ENCODE measurements around the gene RIMBP3C. TPM values are rescaled to one million over a fixed set of nuclear protein-coding genes. Genes with fewer than 3 reads are reported as not detected.

The RIMBP3C gene
- total and polyA plus RNA-seq, 2 donors from 2014 or later: 0.22 TPM; not detected in 1

DNA sequence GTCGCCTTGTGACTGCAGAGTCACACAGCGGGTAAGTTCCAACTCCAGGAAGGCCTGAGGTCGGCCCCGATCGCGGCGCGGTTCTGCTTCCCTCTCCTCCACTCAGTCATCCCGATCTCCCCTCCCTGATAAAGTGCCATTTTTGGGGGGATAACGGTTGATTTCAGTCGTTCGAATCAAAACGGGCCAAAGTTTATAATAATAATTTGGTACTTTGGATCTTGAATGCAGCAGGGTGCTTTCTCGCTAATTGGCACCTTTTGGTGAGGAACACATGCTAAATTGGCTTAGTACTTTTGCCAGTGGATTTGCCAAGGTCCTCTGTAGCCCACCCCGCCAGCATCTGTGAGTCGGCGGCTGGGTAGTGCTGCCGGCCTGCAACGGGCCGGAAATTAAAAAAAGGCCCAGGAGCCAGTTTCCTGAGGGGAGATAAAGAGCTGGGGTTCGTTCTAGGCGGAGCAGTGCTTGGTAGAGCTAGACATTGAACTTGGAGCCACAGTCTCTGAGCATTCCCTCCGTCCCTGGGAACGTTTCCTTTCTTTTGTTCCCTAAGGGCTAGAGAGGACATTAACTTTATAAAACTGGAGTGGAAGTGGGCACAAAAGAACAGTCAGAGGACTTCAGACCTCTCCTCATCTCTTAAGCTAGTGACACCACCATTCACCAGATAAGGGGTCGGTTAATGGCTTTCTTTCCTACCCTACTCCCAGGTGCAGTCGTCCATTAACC, 17.2 kb upstream of the RIMBP3C start:
- TF ChIP-seq, protein P1, sequence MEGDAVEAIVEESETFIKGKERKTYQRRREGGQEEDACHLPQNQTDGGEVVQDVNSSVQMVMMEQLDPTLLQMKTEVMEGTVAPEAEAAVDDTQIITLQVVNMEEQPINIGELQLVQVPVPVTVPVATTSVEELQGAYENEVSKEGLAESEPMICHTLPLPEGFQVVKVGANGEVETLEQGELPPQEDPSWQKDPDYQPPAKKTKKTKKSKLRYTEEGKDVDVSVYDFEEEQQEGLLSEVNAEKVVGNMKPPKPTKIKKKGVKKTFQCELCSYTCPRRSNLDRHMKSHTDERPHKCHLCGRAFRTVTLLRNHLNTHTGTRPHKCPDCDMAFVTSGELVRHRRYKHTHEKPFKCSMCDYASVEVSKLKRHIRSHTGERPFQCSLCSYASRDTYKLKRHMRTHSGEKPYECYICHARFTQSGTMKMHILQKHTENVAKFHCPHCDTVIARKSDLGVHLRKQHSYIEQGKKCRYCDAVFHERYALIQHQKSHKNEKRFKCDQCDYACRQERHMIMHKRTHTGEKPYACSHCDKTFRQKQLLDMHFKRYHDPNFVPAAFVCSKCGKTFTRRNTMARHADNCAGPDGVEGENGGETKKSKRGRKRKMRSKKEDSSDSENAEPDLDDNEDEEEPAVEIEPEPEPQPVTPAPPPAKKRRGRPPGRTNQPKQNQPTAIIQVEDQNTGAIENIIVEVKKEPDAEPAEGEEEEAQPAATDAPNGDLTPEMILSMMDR (IDR thresholded peaks at IDR 0.05; ENCODE audit: borderline replicate concordance, extremely low read depth, insufficient read depth): no peak
- Histone ChIP-seq H3K9me3 (ENCODE audit: control insufficient read depth in 2 of 3, insufficient read depth in 1 of 3, low read length in 3 of 3) (no peaks in the 10 kb centered on the region), H3K36me3 (ENCODE audit: control insufficient read depth in 2 of 3, insufficient read depth in 3 of 3, low read length in 3 of 3) (no peaks in the 10 kb centered on the region), H3K4me3 (ENCODE audit: low read length in 3 of 3) (peak overlapping the region; percentile 56 to 89 (median 83)), H3K9ac (ENCODE audit: low read length in 3 of 3) (peak overlapping the region; percentile 22 to 96 (median 64)), H3K4me1 (ENCODE audit: control insufficient read depth in 2 of 3, insufficient read depth in 2 of 3, low read depth in 1 of 3, low read length in 3 of 3) (peaks cover 0 to 40% (median 22%) of the 10 kb centered on the region in 3 donors), H3K27ac (ENCODE audit: low read depth in 2 of 2, low read length in 2 of 2) (peak overlapping the region; percentile 2 to 88), H3K27me3 (ENCODE audit: control insufficient read depth, insufficient read depth, low read length) (no peaks in the 10 kb centered on the region)
- DNase-seq (peak in 4 of 5 donors; percentile 20 to 64 (median 52)), FAIRE-seq (no peak)
- intact Hi-C loops (cut with DNase I): no loop called here

DNA sequence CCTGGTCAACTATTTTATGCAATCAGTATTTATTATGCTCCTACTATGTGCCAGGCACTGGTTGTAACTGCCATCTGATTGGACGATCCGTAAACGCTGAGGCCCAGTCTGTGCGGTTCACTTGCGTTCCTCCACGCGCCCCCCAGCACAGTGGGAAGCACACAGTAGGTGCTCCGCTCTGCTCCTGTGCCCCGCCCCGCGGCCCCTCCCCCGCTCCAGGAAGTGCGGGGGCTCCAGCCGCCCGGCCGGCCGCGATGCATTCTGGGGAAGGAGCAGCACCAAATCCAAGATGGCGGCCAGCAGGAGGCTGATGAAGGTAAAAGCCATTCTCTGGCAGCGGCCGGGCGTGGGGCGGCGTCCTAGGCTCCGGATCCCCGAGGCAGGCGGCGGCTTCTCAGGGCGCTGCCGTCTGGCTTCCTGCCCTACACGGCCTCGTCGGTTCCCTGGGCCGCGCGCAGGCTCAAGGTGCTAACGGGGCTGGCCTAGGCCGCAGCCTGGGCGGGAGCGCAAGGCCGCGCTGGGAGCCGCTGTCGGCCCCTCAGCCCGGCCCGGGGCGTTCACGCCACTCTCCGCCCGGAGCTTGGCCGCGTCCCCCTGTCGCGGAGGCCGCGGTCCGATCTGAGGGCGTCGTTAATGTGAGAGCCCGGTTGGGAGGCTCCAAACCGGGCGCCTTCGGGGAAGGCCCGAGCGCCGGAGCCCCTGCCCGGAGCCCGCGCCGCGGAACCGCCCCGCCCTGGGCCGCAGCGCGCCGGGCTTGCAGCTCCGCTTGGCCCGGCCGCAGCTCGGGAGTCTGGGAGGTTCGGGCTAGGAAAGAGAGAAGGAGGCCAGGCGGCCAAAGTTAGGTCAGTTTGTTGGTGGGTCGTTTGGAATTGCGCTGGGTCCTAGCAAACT, 16.4 kb upstream of the RIMBP3C start, which contains the start of gene UBE2L3:
Gene UBE2L3, plus strand, starts transcription at position 259 of the 891 bp plus-strand sequence. Its CDS starts 31 bp downstream, at position 290.
- TF ChIP-seq, protein P1 (IDR thresholded peaks at IDR 0.05; ENCODE audit: borderline replicate concordance, extremely low read depth, insufficient read depth): no peak
- H3K4me3 ChIP-seq (ENCODE audit: low read length in 3 of 3): peak within 1 kb of the TSS; percentile 56 to 89 (median 83)
- peaks cover 0 to 32% (median 14%) of the 10 kb centered on the region in 3 donors for H3K4me1 ChIP-seq (ENCODE audit: control insufficient read depth in 2 of 3, insufficient read depth in 2 of 3, low read depth in 1 of 3, low read length in 3 of 3)
- DNase-seq (peak; percentile 86 to 93 (median 90)), FAIRE-seq (no peak)
- H3K36me3 ChIP-seq (ENCODE audit: control insufficient read depth in 2 of 3, insufficient read depth in 3 of 3, low read length in 3 of 3): no peaks in the 10 kb centered on the region
- no peaks in the 10 kb centered on the region for H3K9me3 ChIP-seq (ENCODE audit: control insufficient read depth in 2 of 3, insufficient read depth in 1 of 3, low read length in 3 of 3)
- H3K9ac ChIP-seq (ENCODE audit: low read length in 3 of 3): peak within 1 kb of the TSS; percentile 22 to 96 (median 64)
- H3K27ac ChIP-seq (ENCODE audit: low read depth in 2 of 2, low read length in 2 of 2): peak within 1 kb of the TSS; percentile 2 to 88
- intact Hi-C loops (cut with DNase I): no loop called here
- H3K27me3 ChIP-seq (ENCODE audit: control insufficient read depth, insufficient read depth, low read length): no peaks in the 10 kb centered on the region

DNA sequence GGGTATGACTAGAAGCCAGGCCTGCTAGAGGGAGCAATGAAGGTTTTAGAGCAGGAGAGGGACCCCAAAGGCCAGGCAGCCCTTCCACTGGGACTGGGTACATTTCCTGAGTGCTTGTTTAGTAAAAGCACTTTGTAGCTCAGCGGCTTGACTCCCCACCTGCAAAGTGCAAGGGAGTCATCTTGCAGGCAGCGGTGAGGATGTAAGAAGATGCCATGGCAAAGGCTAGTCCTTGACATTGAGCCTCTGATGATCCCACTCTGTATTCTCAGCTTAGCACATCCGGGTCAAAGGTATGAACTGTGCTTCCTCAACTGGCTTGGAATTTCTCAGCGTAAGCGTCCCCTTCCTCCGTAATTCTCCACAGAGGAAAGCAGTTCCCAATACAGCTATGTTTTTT, 13.2 kb upstream of the RIMBP3C start:
- intact Hi-C loops (cut with DNase I): no loop called here
- DNase-seq: no peak

More for the DNA sequence above, 13.2 kb upstream of the RIMBP3C start:
- TF ChIP-seq, protein P1 (IDR thresholded peaks at IDR 0.05; ENCODE audit: borderline replicate concordance, extremely low read depth, insufficient read depth): no peak
- Histone ChIP-seq H3K27me3 (ENCODE audit: control insufficient read depth, insufficient read depth, low read length) (no peaks in the 10 kb centered on the region), H3K4me3 (ENCODE audit: low read length in 3 of 3) (no peak overlapping the region), H3K4me1 (ENCODE audit: control insufficient read depth in 2 of 3, insufficient read depth in 2 of 3, low read depth in 1 of 3, low read length in 3 of 3) (peaks cover 0 to 8% (median 5%) of the 10 kb centered on the region in 3 donors), H3K9ac (ENCODE audit: low read length in 3 of 3) (no peak overlapping the region), H3K9me3 (ENCODE audit: control insufficient read depth in 2 of 3, insufficient read depth in 1 of 3, low read length in 3 of 3) (no peaks in the 10 kb centered on the region), H3K36me3 (ENCODE audit: control insufficient read depth in 2 of 3, insufficient read depth in 3 of 3, low read length in 3 of 3) (no peaks in the 10 kb centered on the region), H3K27ac (ENCODE audit: low read depth in 2 of 2, low read length in 2 of 2) (no peak overlapping the region)
- no peak for FAIRE-seq

Data from kidney (tissue), 14 donors.